Measurements from ENCODE around the gene EIF1. TPM values are rescaled to one million over a fixed set of nuclear protein-coding genes. Genes with fewer than 3 reads are reported as not detected.
A peak's percentile ranks its signal among the peaks of the same experiment; 100 is the strongest.

The EIF1 gene
- total RNA-seq, 1 experiment from 2014 or later: 651 TPM

DNA sequence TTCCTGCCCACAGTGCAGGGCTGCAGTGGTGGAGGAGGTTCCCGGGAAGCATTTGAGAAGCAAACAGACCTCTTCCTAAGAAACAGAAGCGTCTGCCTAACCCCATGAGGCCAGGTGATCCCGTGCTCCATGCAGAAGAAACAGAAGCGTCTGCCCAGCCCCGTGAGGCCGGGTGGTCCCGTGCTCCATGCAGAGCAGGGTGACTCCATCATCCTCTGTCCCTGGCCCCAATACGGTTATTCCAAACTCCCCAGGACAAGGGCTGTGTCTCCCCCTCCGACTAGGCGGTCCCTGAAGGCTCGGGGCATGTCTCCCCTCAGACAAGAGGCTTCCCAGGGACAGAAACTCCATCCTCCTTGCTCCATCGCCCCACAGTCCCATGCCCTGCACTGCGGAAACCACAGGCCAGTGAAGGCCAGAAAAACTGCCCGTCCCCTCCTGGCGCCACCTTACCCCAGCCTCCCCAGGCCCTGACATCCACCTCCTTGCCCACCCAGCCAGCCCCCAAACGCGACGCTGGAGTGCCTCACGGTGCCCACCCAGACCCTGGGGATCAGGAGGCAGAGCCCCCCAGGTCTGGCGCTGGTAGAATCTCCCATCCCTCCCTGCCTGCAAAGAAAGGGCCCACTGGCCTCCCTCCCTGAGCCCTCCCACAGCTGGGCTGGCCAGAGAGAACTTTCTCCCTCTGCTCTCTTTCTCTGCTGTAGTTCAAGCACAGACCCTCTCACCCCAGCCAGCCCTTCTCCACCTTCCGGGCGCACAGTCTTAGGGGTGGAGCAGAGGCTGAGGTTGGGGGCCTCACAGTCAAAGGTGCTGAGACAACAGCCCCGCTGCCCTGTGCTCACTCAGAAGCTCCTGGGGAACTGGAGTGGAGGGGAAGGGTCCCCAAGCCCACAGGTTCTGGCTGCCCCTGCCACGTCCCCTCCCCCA is 33.7 kb upstream of the EIF1 start:
- TF ChIP-seq CTCF (conservative IDR thresholded peaks at IDR 0.05): no peak
- Histone ChIP-seq H2BK12ac (ENCODE audit: insufficient read length, low read depth, low read length) (peak overlapping the region; percentile 37), H2BK20ac (ENCODE audit: low read depth, low read length, poor library complexity, severe bottlenecking) (no peak overlapping the region), H3K79me2 (ENCODE audit: insufficient read depth, low read length) (no peaks in the 10 kb centered on the region), H3K4me2 (ENCODE audit: insufficient read depth, insufficient read length, low read length) (no peak overlapping the region), H3K4me1 (ENCODE audit: insufficient read depth, low read length) (no peaks in the 10 kb centered on the region), H3K9me3 (ENCODE audit: control insufficient read depth, low read depth, low read length) (no peaks in the 10 kb centered on the region), H3K79me1 (ENCODE audit: insufficient read depth, low read depth, low read length, poor library complexity, severe bottlenecking) (no peaks in the 10 kb centered on the region), H3K27ac (ENCODE audit: insufficient read length, low read depth, low read length) (no peak overlapping the region), H3K18ac (ENCODE audit: insufficient read length, low read depth, low read length) (peak overlapping the region; percentile 82), H4K8ac (replicated peaks; ENCODE audit: insufficient read length, low read depth, low read length) (no peak overlapping the region), H3K4ac (ENCODE audit: low read depth, low read length) (no peak overlapping the region), H4K91ac (ENCODE audit: insufficient read length, low read depth, low read length) (no peak overlapping the region), H3K56ac (ENCODE audit: insufficient read length, low read depth, low read length) (no peak overlapping the region), H2BK5ac (ENCODE audit: insufficient read length, low read length) (no peak overlapping the region), H2AK5ac (ENCODE audit: insufficient read length, low read length) (no peak overlapping the region), H3K9ac (ENCODE audit: extremely low read depth, insufficient read length, low read length) (no peak overlapping the region), H3K14ac (ENCODE audit: insufficient read depth, low read length) (peak overlapping the region; percentile 79), H3K27me3 (ENCODE audit: insufficient read depth, low read length) (no peaks in the 10 kb centered on the region), H3T11ph (ENCODE audit: low read length) (no peak overlapping the region), H3K23me2 (ENCODE audit: insufficient read length, low read depth, low read length, poor library complexity, severe bottlenecking) (no peaks in the 10 kb centered on the region), H4K20me1 (ENCODE audit: control insufficient read depth, insufficient read depth, insufficient read length) (no peaks in the 10 kb centered on the region), H2BK120ac (ENCODE audit: low read depth, low read length, poor library complexity, severe bottlenecking) (no peak overlapping the region), H3K23ac (ENCODE audit: insufficient read length, low read depth, low read length) (no peak overlapping the region), H2AFZ (ENCODE audit: low read length) (no peak overlapping the region), H2BK15ac (ENCODE audit: low read depth, low read length) (no peak overlapping the region), H4K5ac (ENCODE audit: insufficient read length, low read depth, low read length) (no peak overlapping the region)
- peaks cover 3% of the 10 kb centered on the region for H3K27me3 Mint-ChIP-seq (ENCODE audit: low read depth)
- no peak overlapping the region for H3K4me3 Mint-ChIP-seq
- H3K9me3 Mint-ChIP-seq: no peaks in the 10 kb centered on the region
- H3K36me3 Mint-ChIP-seq (ENCODE audit: insufficient read depth in 1 of 3, low read depth in 3 of 3): no peaks in the 10 kb centered on the region; a peak in 1 of 7 replicates
- DNase-seq: no peak
- WGBS (ENCODE audit: extremely low coverage, insufficient read length, low lambda C conversion rate): no CpG with 5 or more reads among the region's 24 CpGs
- peaks cover 9 to 15% of the 10 kb centered on the region in 2 experiments for H3K4me1 Mint-ChIP-seq
- peak overlapping the region in 2 of 3 experiments; percentile 44 to 75; a peak in 2 of 7 replicates for H3K27ac Mint-ChIP-seq
